ENCODE measurements around the gene PREX1. TPM values are rescaled to one million over a fixed set of nuclear protein-coding genes. Genes with fewer than 3 reads are reported as not detected.
A peak's percentile ranks its signal among the peaks of the same experiment; 100 is the strongest.

PREX1 gene
- polyA plus RNA-seq, 1 of the 3 experiments (the other 2 are of a cell fraction): 5.3 TPM

GRCh38 chr20:48639899-48640298 lies 187.9 kb downstream of the PREX1 start:
- no peak overlapping the region for H3K4me3 ChIP-seq (ENCODE audit: low read depth in 2 of 2, low read length in 1 of 2)
- DNase-seq: no peak
- H3K27me3 ChIP-seq (ENCODE audit: insufficient read depth): no peaks in the 10 kb centered on the region
- no peaks in the 10 kb centered on the region for H3K9me3 ChIP-seq
- no peaks in the 10 kb centered on the region for H4K20me1 ChIP-seq (ENCODE audit: insufficient read depth)
- H3K4me2 ChIP-seq: no peak overlapping the region
- H3K79me2 ChIP-seq (ENCODE audit: insufficient read depth): no peaks in the 10 kb centered on the region
- no peak overlapping the region for H3K9ac ChIP-seq
- H3K9me2 ChIP-seq: no peaks in the 10 kb centered on the region
- TF ChIP-seq FOXM1 (IDR thresholded peaks at IDR 0.05; ENCODE audit: low read depth) (no peak), MAX (IDR thresholded peaks at IDR 0.05; ENCODE audit: low read depth) (no peak), MXI1 (IDR thresholded peaks at IDR 0.05; ENCODE audit: low read depth, low read length) (no peak), USF2 (IDR thresholded peaks at IDR 0.05; ENCODE audit: borderline replicate concordance, low read depth, low read length) (no peak), FOSL2 (IDR thresholded peaks at IDR 0.05; ENCODE audit: borderline replicate concordance, low read depth) (no peak), JUND (IDR thresholded peaks at IDR 0.05) (no peak), POLR2AphosphoS5 (IDR thresholded peaks at IDR 0.05; ENCODE audit: low read depth, low read length) (no peak), RCOR1 (IDR thresholded peaks at IDR 0.05; ENCODE audit: low read length) (no peak), CTCF (IDR thresholded peaks at IDR 0.05) (no peak), RXRA (IDR thresholded peaks at IDR 0.05; ENCODE audit: borderline replicate concordance, low read depth) (no peak), NRF1 (IDR thresholded peaks at IDR 0.05; ENCODE audit: low read depth, low read length) (no peak)
- TF ChIP-seq, protein P1, sequence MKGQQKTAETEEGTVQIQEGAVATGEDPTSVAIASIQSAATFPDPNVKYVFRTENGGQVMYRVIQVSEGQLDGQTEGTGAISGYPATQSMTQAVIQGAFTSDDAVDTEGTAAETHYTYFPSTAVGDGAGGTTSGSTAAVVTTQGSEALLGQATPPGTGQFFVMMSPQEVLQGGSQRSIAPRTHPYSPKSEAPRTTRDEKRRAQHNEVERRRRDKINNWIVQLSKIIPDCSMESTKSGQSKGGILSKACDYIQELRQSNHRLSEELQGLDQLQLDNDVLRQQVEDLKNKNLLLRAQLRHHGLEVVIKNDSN (IDR thresholded peaks at IDR 0.05; ENCODE audit: borderline replicate concordance, low read depth): no peak
- TF ChIP-seq, protein P2, sequence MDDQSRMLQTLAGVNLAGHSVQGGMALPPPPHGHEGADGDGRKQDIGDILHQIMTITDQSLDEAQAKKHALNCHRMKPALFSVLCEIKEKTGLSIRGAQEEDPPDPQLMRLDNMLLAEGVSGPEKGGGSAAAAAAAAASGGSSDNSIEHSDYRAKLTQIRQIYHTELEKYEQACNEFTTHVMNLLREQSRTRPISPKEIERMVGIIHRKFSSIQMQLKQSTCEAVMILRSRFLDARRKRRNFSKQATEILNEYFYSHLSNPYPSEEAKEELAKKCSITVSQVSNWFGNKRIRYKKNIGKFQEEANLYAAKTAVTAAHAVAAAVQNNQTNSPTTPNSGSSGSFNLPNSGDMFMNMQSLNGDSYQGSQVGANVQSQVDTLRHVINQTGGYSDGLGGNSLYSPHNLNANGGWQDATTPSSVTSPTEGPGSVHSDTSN (IDR thresholded peaks at IDR 0.05): no peak
- H3F3A ChIP-seq (replicated peaks; ENCODE audit: insufficient read depth): no peaks in the 10 kb centered on the region
- H2AFZ ChIP-seq (ENCODE audit: low read depth): no peak overlapping the region
- CTCF ChIA-PET: interaction anchor here (2.5 to 7.4 kb wide), 2 partner anchors 17 to 266 kb away, joined by 17 to 41 read pairs; no protein-coding TSS in a partner anchor
- H3K4me1 ChIP-seq (ENCODE audit: control insufficient read depth in 1 of 2, insufficient read depth in 2 of 2, low read depth in 1 of 2, low read length in 1 of 2): no peaks in the 10 kb centered on the region; a peak in 1 of 4 replicates
- 95% methylated on average over 5 of the region's 5 CpGs for WGBS (ENCODE audit: low lambda C conversion rate)
- no peaks in the 10 kb centered on the region for H3K36me3 ChIP-seq (replicated peaks in 1 of 2; ENCODE audit: control insufficient read depth in 1 of 2, insufficient read depth in 2 of 2, low read length in 1 of 2)
- no peak overlapping the region for H3K27ac ChIP-seq (ENCODE audit: low read depth in 2 of 2, low read length in 1 of 2)
- POLR2A ChIA-PET: no interaction called here

- no peak overlapping the region for H2AFZ ChIP-seq (ENCODE audit: low read depth)
- no peak for DNase-seq
- ChIA-PET POLR2A (no interaction called here), CTCF (interaction anchor here (1.0 to 10.4 kb wide), 4 partner anchors 17 to 267 kb away, joined by 3 to 105 read pairs (median 29); no protein-coding TSS in a partner anchor)
- no peak overlapping the region for H3K27ac ChIP-seq (ENCODE audit: low read depth in 2 of 2, low read length in 1 of 2)
- no peak overlapping the region for H3K4me2 ChIP-seq
- no peak for TF ChIP-seq SMC3 (IDR thresholded peaks at IDR 0.05; ENCODE audit: low read depth, low read length)
- no peak for TF ChIP-seq TAF1 (IDR thresholded peaks at IDR 0.05; ENCODE audit: borderline replicate concordance, low read depth, low read length)
- no peak for TF ChIP-seq NRF1 (IDR thresholded peaks at IDR 0.05; ENCODE audit: low read depth, low read length)
- no peak for TF ChIP-seq CHD2 (IDR thresholded peaks at IDR 0.05; ENCODE audit: low read length, partially characterized antibody)
- no peak for TF ChIP-seq GATA2 (CRISPR knock-in tag; IDR thresholded peaks at IDR 0.05)
- TF ChIP-seq FOSL2 (IDR thresholded peaks at IDR 0.05; ENCODE audit: borderline replicate concordance, low read depth): peak; percentile 29; the same call in 1 of the 2 replicates
- no peak for TF ChIP-seq MEF2A (IDR thresholded peaks at IDR 0.05; ENCODE audit: borderline replicate concordance, low read depth)
- no peak for TF ChIP-seq RXRA (IDR thresholded peaks at IDR 0.05; ENCODE audit: borderline replicate concordance, low read depth)
- no peak for TF ChIP-seq RCOR1 (IDR thresholded peaks at IDR 0.05; ENCODE audit: low read length)
- TF ChIP-seq MAX (IDR thresholded peaks at IDR 0.05; ENCODE audit: low read depth): peak; percentile 37; the same call in 1 of the 2 replicates
- H3F3A ChIP-seq (replicated peaks; ENCODE audit: insufficient read depth): no peaks in the 10 kb centered on the region
- no peak overlapping the region for H3K9ac ChIP-seq
- WGBS (ENCODE audit: low lambda C conversion rate): 88% methylated on average over 5 of the region's 11 CpGs
- H3K9me2 ChIP-seq: no peaks in the 10 kb centered on the region
- H3K36me3 ChIP-seq (replicated peaks in 1 of 2; ENCODE audit: control insufficient read depth in 1 of 2, insufficient read depth in 2 of 2, low read length in 1 of 2): no peaks in the 10 kb centered on the region
- H3K27me3 ChIP-seq (ENCODE audit: insufficient read depth): no peaks in the 10 kb centered on the region
- no peaks in the 10 kb centered on the region for H3K79me2 ChIP-seq (ENCODE audit: insufficient read depth)
- no peaks in the 10 kb centered on the region for H3K9me3 ChIP-seq
- no peaks in the 10 kb centered on the region for H4K20me1 ChIP-seq (ENCODE audit: insufficient read depth)
- H3K4me1 ChIP-seq (ENCODE audit: control insufficient read depth in 1 of 2, insufficient read depth in 2 of 2, low read depth in 1 of 2, low read length in 1 of 2): peaks cover 0 to 1% of the 10 kb centered on the region in 2 experiments; a peak in 1 of 4 replicates
- no peak overlapping the region for H3K4me3 ChIP-seq (ENCODE audit: low read depth in 2 of 2, low read length in 1 of 2)
Observed at GRCh38 chr20:48638546-48638945, 189.3 kb downstream of the PREX1 start.
